ENCODE results near the gene TCAIM. TPM values are rescaled to one million over a fixed set of nuclear protein-coding genes. Genes with fewer than 3 reads are reported as not detected.

TCAIM gene
- total and polyA plus RNA-seq, 10 of the 15 experiments (the other 5 are each of a cell fraction or from before 2014, with no cell fraction given) = 14.5 to 22.9 (median 17.8) TPM

- H3K27me3 ChIP-seq (replicated peaks in 1 of 2; ENCODE audit: control insufficient read depth in 2 of 2, insufficient read depth in 2 of 2, low read length in 1 of 2) = no peaks in the 10 kb centered on the region; a peak in 1 of 4 replicates
- ChIA-PET CTCF (interaction anchor here (1.3 kb wide), 1 partner anchor 12 kb away, joined by 4 read pairs; no protein-coding TSS in a partner anchor), SMC1A (ENCODE audit: uncharacterized antibody, unreplicated experiment) (interaction anchor here (0.7 to 1.3 kb wide), 2 partner anchors 21 to 102 kb away, joined by 3 read pairs; no protein-coding TSS in a partner anchor), RAD21 (ENCODE audit: unreplicated experiment) (no interaction called here), POLR2A (no interaction called here)
- no peaks in the 10 kb centered on the region for H3K4me1 ChIP-seq (ENCODE audit: control insufficient read depth, insufficient read depth, low read length)
- ATAC-seq (no peak), FAIRE-seq (no peak), DNase-seq (ENCODE audit: low read depth, low spot score) (no peak)
- H3K79me2 ChIP-seq (ENCODE audit: control insufficient read depth, insufficient read depth, low read length) = no peaks in the 10 kb centered on the region
- no peak overlapping the region for H3K4me2 ChIP-seq (ENCODE audit: control insufficient read depth, insufficient read depth)
- TF ChIP-seq HDAC2 (IDR thresholded peaks at IDR 0.05) = no peak
- TF ChIP-seq TCF12 (IDR thresholded peaks at IDR 0.05; ENCODE audit: low read depth, low read length) = no peak
- TF ChIP-seq MLLT1 (IDR thresholded peaks at IDR 0.05) = no peak
- no peak for TF ChIP-seq SIX5 (IDR thresholded peaks at IDR 0.05; ENCODE audit: low read depth, low read length, severe bottlenecking)
- no peak for TF ChIP-seq REST (IDR thresholded peaks at IDR 0.05; ENCODE audit: low read depth, low read length)
- H3K9ac ChIP-seq (ENCODE audit: control insufficient read depth, insufficient read depth, low read length) = no peak overlapping the region
- no peaks in the 10 kb centered on the region for H3K9me3 ChIP-seq (replicated peaks; ENCODE audit: control insufficient read depth, insufficient read depth, low read length)
- intact Hi-C loops (cut with micrococcal nuclease; ENCODE audit: unreplicated experiment) (no loop called here), in situ Hi-C loops (cut with MboI) (no loop called here)
- no peak overlapping the region for H3K27ac ChIP-seq (ENCODE audit: control insufficient read depth, insufficient read depth)
- WGBS (ENCODE audit: insufficient coverage, insufficient replicate concordance, low lambda C conversion rate, missing lambda C conversion rate) = 43% methylated on average over 2 of the region's 2 CpGs
- no peaks in the 10 kb centered on the region for H4K20me1 ChIP-seq (ENCODE audit: control insufficient read depth, insufficient read depth)
- H3K36me3 ChIP-seq (ENCODE audit: control insufficient read depth in 2 of 2, insufficient read depth in 2 of 2, low read length in 1 of 2) = no peaks in the 10 kb centered on the region
- H3K4me3 ChIP-seq = no peak overlapping the region
- no TSS peak for BruUV-seq (replicated peaks)
- no peak overlapping the region for H2AFZ ChIP-seq (ENCODE audit: control insufficient read depth, low read depth, low read length)
These were observed 46.3 kb upstream of the TCAIM start for GRCh38 chr3:44292276-44292675.

Measured in GM12878 (cell line).